Neural progenitor cell (in vitro differentiated cells): ENCODE measurements around the gene OTOP2. TPM values are rescaled to one million over a fixed set of nuclear protein-coding genes. Genes with fewer than 3 reads are reported as not detected.
A peak's percentile ranks its signal among the peaks of the same experiment; 100 is the strongest.

Experiments
- DNase-seq: peaks from one replicate; pipeline ENCODE4 v3.0.0-alpha.2; 2016; ENCODE audit warnings: low spot score
- H2AFZ ChIP-seq: fragments of 200-600 bp; sonication (generic); replicated peaks from 2 replicates; pipeline ENCODE4 v1.6.1; 2016; ENCODE audit warnings: antibody characterized with exemption
- H3F3A ChIP-seq: fragments of 200-600 bp; sonication (generic); 2 replicates; pipeline ENCODE4 v1.6.1; 2016; ENCODE audit warnings: antibody characterized with exemption, low read depth
- H3K27ac ChIP-seq: fragments of 200-600 bp; sonication (generic); 2 replicates; pipeline ENCODE4 v1.5.1; 2016; ENCODE audit warnings: mild to moderate bottlenecking
- H3K27me3 ChIP-seq: fragments of 200-600 bp; sonication (generic); 2 replicates; pipeline ENCODE4 v1.6.1; 2016; ENCODE audit warnings: mild to moderate bottlenecking, moderate library complexity
- H3K36me3 ChIP-seq: fragments of 200-600 bp; sonication (generic); 2 replicates; pipeline ENCODE4 v1.5.1; 2016
- H3K4me1 ChIP-seq: fragments of 200-600 bp; sonication (generic); 2 replicates; pipeline ENCODE4 v1.6.1; 2016; ENCODE audit warnings: mixed run types
- H3K4me2 ChIP-seq: fragments of 200-600 bp; sonication (generic); 2 replicates; pipeline ENCODE4 v1.6.1; 2016
- H3K4me3 ChIP-seq: fragments of 200-600 bp; sonication (generic); 2 replicates; pipeline ENCODE4 v1.5.1; 2016
- H3K79me2 ChIP-seq: fragments of 200-600 bp; sonication (generic); 2 replicates; pipeline ENCODE4 v1.6.1; 2016; ENCODE audit warnings: low read depth
- H3K9ac ChIP-seq: fragments of 200-600 bp; sonication (generic); 2 replicates; pipeline ENCODE4 v1.6.1; 2016
- H3K9me3 ChIP-seq: fragments of 200-600 bp; sonication (generic); 2 replicates; pipeline ENCODE4 v1.5.1; 2016; ENCODE audit warnings: low read depth
- H4K20me1 ChIP-seq: fragments of 200-600 bp; sonication (generic); 2 replicates; pipeline ENCODE4 v1.6.1; 2016; ENCODE audit warnings: low read depth
- H3K27ac Mint-ChIP-seq: 3 replicates; pipeline ENCODE4 v1.8.0; 2021; ENCODE audit warnings: mixed read lengths
- H3K27me3 Mint-ChIP-seq: 2 replicates; pipeline ENCODE4 v1.8.0; 2022; ENCODE audit warnings: low read depth, mild to moderate bottlenecking, inconsistent platforms, moderate library complexity, mixed read lengths; ENCODE audit not compliant: insufficient read depth
- H3K36me3 Mint-ChIP-seq: 3 replicates; pipeline ENCODE4 v1.8.0; 2021; ENCODE audit warnings: mixed read lengths
- H3K4me1 Mint-ChIP-seq: 3 replicates; pipeline ENCODE4 v1.8.0; 2021; ENCODE audit warnings: mixed read lengths
- H3K4me3 Mint-ChIP-seq: 3 replicates; pipeline ENCODE4 v1.8.0; 2021; ENCODE audit warnings: mild to moderate bottlenecking, moderate library complexity, mixed read lengths
- H3K9me3 Mint-ChIP-seq: 3 replicates; pipeline ENCODE4 v1.8.0; 2020; ENCODE audit warnings: mixed read lengths
- EZH2 ChIP-seq: fragments of 200-600 bp; sonication (generic); IDR thresholded peaks from 2 replicates; pipeline ENCODE4 v1.6.1; 2017; ENCODE audit warnings: antibody characterized with exemption, mild to moderate bottlenecking, moderate library complexity
- EZH2phosphoT487 ChIP-seq: fragments of 200-600 bp; sonication (generic); IDR thresholded peaks from 2 replicates; pipeline ENCODE4 v1.6.1; 2017; ENCODE audit warnings: antibody characterized with exemption
- total RNA-seq: library from RNA; depleted of rRNA; stranded (reverse); fragments of >200 nt; gene quantifications from 2 replicates; pipeline ENCODE4 v1.2.3, GENCODE V29; 2015; ENCODE audit warnings: low replicate concordance
- TF ChIP-seq, protein P1 (sequence below): fragments of 200-600 bp; sonication (generic); IDR thresholded peaks from 2 replicates; pipeline ENCODE4 v1.5.1; 2017; ENCODE audit warnings: antibody characterized with exemption, mild to moderate bottlenecking

The OTOP2 gene
- total RNA-seq, 1 donor from 2014 or later: not detected

DNA sequence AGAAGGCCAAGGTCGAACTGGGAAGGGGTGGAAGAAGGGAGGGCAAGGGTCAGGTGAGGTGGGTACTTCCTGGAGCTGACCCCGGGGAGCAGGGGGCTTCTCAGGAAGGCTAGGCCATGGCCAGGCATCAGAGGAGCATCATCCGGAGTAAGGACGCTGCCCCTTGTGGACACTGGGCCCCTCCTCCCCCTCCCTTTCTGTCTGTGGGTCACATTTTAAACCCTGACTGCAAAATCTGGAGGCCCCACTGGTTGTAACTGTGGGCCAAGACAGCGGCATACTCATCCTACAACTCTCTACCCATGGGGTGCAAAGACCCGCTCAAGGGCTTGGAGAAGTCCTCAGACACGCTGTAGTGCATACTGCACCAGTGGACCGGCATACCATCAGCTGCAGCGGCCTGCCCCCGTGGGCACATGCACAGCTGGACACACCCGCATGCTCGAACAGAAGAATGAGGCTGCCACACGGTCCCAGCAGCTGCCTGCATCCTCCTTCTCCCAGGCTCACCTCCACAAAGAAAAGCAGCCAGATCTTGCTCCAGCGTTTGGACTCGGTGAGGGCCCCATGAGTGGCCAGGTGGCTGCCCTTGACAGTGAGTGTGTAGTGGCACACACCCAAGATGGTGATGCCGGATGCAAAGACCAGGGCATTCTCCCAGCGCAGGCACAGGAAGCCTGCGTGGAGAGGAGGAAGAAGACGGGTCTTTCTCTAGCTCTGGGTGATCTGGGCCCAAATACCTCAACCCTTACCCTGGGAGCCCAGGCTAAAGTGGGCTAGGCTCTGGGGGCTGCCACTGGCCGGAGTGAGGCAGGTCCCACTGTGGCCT lies 31.8 kb upstream of the OTOP2 start:
- peaks cover 72% of the 10 kb centered on the region for H3K27me3 ChIP-seq
- H3K4me1 Mint-ChIP-seq: peaks cover 10% of the 10 kb centered on the region
- H2AFZ ChIP-seq: no peak overlapping the region

DNA sequence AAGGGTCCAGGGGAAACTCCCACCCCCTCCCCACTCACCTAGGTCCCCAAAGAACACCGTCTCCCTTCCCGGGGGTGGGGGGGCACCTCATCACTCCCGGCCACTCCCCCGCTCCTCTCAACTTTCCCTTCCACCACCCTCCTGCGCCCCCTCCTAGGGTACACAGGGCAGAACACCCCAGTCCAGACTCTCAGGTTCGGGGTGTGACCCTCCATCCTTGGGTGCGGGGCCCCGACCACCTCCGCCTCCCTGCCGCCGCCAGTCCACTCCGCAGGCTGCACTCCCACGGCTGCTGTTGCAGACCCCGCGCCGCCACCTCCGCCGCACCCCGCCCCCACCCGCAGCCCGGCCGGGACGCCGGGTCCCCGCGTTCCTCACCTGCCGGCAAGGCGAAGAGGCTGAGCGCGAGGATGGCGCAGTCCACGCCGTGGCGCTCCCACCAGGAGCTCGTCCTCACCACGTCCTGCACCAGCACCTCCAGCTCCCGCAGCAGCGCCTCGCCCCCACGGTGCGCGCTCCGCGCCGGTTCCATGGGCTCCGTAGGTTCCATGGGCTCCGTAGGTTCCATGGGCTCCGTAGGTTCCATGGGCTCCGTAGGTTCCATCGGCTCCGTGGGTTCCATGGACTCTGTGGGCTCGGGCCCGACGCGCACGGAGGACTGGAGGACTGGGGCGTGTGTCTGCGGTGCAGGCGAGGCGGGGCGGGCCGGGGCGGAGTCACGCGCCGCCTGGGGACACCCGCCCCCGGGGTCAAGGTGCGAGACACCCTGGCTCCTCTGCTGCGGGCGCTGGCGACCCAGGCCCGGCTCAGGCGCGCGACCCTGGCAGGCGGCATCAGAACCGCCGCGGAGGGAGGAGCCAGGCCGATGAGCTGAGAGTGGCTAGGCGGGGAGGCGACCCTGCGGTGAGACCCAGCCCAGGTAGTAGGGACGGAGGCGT lies 30.8 kb upstream of the OTOP2 start, which contains the start of gene FADS6:
FADS6 (minus strand) TSS at position 660 of the 938 bp plus-strand sequence; CDS start at position 622, 38 bp downstream.
- Mint-ChIP-seq H3K4me3 (peak within 1 kb of the TSS; percentile 84), H3K4me1 (peaks cover 10% of the 10 kb centered on the region), H3K9me3 (no peaks in the 10 kb centered on the region), H3K27ac (peak within 1 kb of the TSS; percentile 82), H3K27me3 (peaks cover 56% of the 10 kb centered on the region), H3K36me3 (no peaks in the 10 kb centered on the region)
- H3K79me2 ChIP-seq: no peaks in the 10 kb centered on the region
- TF ChIP-seq EZH2 (peak; percentile 90), EZH2phosphoT487 (peak; percentile 94)
- TF ChIP-seq, protein P1, sequence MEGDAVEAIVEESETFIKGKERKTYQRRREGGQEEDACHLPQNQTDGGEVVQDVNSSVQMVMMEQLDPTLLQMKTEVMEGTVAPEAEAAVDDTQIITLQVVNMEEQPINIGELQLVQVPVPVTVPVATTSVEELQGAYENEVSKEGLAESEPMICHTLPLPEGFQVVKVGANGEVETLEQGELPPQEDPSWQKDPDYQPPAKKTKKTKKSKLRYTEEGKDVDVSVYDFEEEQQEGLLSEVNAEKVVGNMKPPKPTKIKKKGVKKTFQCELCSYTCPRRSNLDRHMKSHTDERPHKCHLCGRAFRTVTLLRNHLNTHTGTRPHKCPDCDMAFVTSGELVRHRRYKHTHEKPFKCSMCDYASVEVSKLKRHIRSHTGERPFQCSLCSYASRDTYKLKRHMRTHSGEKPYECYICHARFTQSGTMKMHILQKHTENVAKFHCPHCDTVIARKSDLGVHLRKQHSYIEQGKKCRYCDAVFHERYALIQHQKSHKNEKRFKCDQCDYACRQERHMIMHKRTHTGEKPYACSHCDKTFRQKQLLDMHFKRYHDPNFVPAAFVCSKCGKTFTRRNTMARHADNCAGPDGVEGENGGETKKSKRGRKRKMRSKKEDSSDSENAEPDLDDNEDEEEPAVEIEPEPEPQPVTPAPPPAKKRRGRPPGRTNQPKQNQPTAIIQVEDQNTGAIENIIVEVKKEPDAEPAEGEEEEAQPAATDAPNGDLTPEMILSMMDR: no peak
- peak within 1 kb of the TSS; percentile 54 for H3K4me3 ChIP-seq
- no peaks in the 10 kb centered on the region for H4K20me1 ChIP-seq
- H2AFZ ChIP-seq: peak within 1 kb of the TSS; percentile 92
- no peak within 1 kb of the TSS for H3K9ac ChIP-seq
- no peak within 1 kb of the TSS for H3K27ac ChIP-seq
- peaks cover 77% of the 10 kb centered on the region for H3K27me3 ChIP-seq
- peaks cover 5% of the 10 kb centered on the region for H3F3A ChIP-seq
- DNase-seq: peak; percentile 36
- H3K4me2 ChIP-seq: peak within 1 kb of the TSS; percentile 87
- peaks cover 6% of the 10 kb centered on the region for H3K4me1 ChIP-seq
- no peaks in the 10 kb centered on the region for H3K36me3 ChIP-seq
- H3K9me3 ChIP-seq: no peaks in the 10 kb centered on the region

More for the DNA sequence above, 31.8 kb upstream of the OTOP2 start:
- no peaks in the 10 kb centered on the region for H3K36me3 ChIP-seq
- H3K4me1 ChIP-seq: peaks cover 6% of the 10 kb centered on the region
- peaks cover 5% of the 10 kb centered on the region for H3F3A ChIP-seq
- no peak overlapping the region for H3K27ac ChIP-seq
- Mint-ChIP-seq H3K4me3 (peak overlapping the region; percentile 64), H3K36me3 (no peaks in the 10 kb centered on the region), H3K9me3 (no peaks in the 10 kb centered on the region), H3K27ac (no peak overlapping the region), H3K27me3 (peaks cover 55% of the 10 kb centered on the region)
- no peaks in the 10 kb centered on the region for H3K79me2 ChIP-seq
- H4K20me1 ChIP-seq: no peaks in the 10 kb centered on the region
- H3K9me3 ChIP-seq: no peaks in the 10 kb centered on the region
- no peak for DNase-seq
- TF ChIP-seq EZH2phosphoT487: no peak
- TF ChIP-seq EZH2: no peak
- TF ChIP-seq, protein P1: no peak
- H3K4me2 ChIP-seq: no peak overlapping the region
- H3K4me3 ChIP-seq: no peak overlapping the region
- H3K9ac ChIP-seq: no peak overlapping the region

DNA sequence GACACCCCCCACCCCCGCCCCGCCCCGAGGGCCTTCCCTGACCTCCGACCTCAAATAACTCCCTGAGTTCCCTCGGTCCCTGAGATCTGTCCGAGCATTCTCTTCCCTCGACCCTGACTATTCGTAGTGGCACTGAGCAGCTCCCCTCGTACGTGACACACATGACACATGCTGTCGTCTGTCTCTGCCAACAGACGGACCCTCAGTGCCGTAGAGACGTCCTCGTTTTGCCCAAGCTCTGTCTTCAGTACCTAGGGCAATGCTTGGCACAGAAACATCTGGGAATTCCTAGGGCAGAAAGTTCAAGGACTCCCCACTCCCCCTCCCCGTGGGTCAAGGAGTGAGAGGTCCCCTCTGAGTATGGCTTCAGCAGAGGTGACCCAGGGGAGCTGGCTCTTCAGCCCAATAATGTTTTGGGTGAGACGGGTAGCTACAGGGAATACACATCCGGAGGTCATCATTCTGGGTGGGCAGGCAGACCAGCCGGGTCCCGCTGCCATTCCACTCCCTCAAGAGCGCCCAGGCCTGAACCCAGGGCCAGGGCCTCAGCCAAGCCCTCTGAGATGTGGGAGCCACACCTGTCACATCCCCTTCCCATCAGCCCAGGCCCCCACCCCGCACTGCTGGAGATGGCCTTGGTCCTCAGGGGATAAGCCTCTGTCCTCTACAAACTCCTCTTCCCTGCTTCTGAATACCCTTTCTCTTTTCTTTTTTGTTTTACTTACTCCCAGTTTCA lies 30.0 kb upstream of the OTOP2 start:
- Histone ChIP-seq H3K4me2 (peak overlapping the region; percentile 87), H3K27me3 (peaks cover 77% of the 10 kb centered on the region), H3K9ac (no peak overlapping the region), H3K27ac (no peak overlapping the region), H2AFZ (no peak overlapping the region), H3K4me3 (peak overlapping the region; percentile 54), H3K36me3 (no peaks in the 10 kb centered on the region), H3K4me1 (peaks cover 6% of the 10 kb centered on the region), H4K20me1 (no peaks in the 10 kb centered on the region), H3K9me3 (no peaks in the 10 kb centered on the region), H3K79me2 (no peaks in the 10 kb centered on the region), H3F3A (peaks cover 5% of the 10 kb centered on the region)
- H3K27ac Mint-ChIP-seq: peak overlapping the region; percentile 82
- no peaks in the 10 kb centered on the region for H3K36me3 Mint-ChIP-seq
- no peak for DNase-seq
- peaks cover 56% of the 10 kb centered on the region for H3K27me3 Mint-ChIP-seq
- peaks cover 10% of the 10 kb centered on the region for H3K4me1 Mint-ChIP-seq
- no peaks in the 10 kb centered on the region for H3K9me3 Mint-ChIP-seq
- H3K4me3 Mint-ChIP-seq: peak overlapping the region; percentile 84
- TF ChIP-seq, protein P1: no peak
- TF ChIP-seq EZH2 (no peak), EZH2phosphoT487 (no peak)
